ENCODE measurements around the gene UBE2E1.

Gene UBE2E1

GRCh38 chr3:23781051-23781450, 24.7 kb upstream of the UBE2E1 start:
- H3K4me3 Mint-ChIP-seq, result no peak overlapping the region
- H3K9me3 Mint-ChIP-seq (ENCODE audit: low read depth), result no peaks in the 10 kb centered on the region
- no peaks in the 10 kb centered on the region for H3K27me3 Mint-ChIP-seq
- H3K4me1 Mint-ChIP-seq (ENCODE audit: low read depth), result no peaks in the 10 kb centered on the region
- H3K27ac Mint-ChIP-seq, result no peak overlapping the region
- H3K36me3 Mint-ChIP-seq, result no peaks in the 10 kb centered on the region

GRCh38 chr3:23781871-23782270, 23.9 kb upstream of the UBE2E1 start:
- no peak overlapping the region for H3K4me3 Mint-ChIP-seq
- no peak overlapping the region for H3K27ac Mint-ChIP-seq
- H3K36me3 Mint-ChIP-seq, result no peaks in the 10 kb centered on the region
- H3K9me3 Mint-ChIP-seq (ENCODE audit: low read depth), result no peaks in the 10 kb centered on the region
- H3K27me3 Mint-ChIP-seq, result no peaks in the 10 kb centered on the region
- H3K4me1 Mint-ChIP-seq (ENCODE audit: low read depth), result no peaks in the 10 kb centered on the region

- Mint-ChIP-seq H3K36me3 (no peaks in the 10 kb centered on the region), H3K27me3 (no peaks in the 10 kb centered on the region), H3K4me3 (no peak overlapping the region), H3K27ac (no peak overlapping the region), H3K4me1 (ENCODE audit: low read depth) (no peaks in the 10 kb centered on the region), H3K9me3 (ENCODE audit: low read depth) (no peaks in the 10 kb centered on the region)
Observed at GRCh38 chr3:23785097-23785645, 20.6 kb upstream of the UBE2E1 start.

- H3K27ac Mint-ChIP-seq, result no peak overlapping the region
Observed at GRCh38 chr3:23785882-23786281, 19.9 kb upstream of the UBE2E1 start.

GRCh38 chr3:23791678-23792077, 14.1 kb upstream of the UBE2E1 start:
- Mint-ChIP-seq H3K4me3 (no peak overlapping the region), H3K27me3 (no peaks in the 10 kb centered on the region), H3K9me3 (ENCODE audit: low read depth) (no peaks in the 10 kb centered on the region), H3K27ac (no peak overlapping the region), H3K4me1 (ENCODE audit: low read depth) (no peaks in the 10 kb centered on the region), H3K36me3 (no peaks in the 10 kb centered on the region)

More at GRCh38 chr3:23785882-23786281, 19.9 kb upstream of the UBE2E1 start:
- no peaks in the 10 kb centered on the region for H3K4me1 Mint-ChIP-seq (ENCODE audit: low read depth)
- no peaks in the 10 kb centered on the region for H3K27me3 Mint-ChIP-seq
- H3K4me3 Mint-ChIP-seq, result no peak overlapping the region
- no peaks in the 10 kb centered on the region for H3K36me3 Mint-ChIP-seq
- H3K9me3 Mint-ChIP-seq (ENCODE audit: low read depth), result no peaks in the 10 kb centered on the region

- Mint-ChIP-seq H3K9me3 (ENCODE audit: low read depth) (no peaks in the 10 kb centered on the region), H3K4me3 (no peak overlapping the region), H3K27me3 (no peaks in the 10 kb centered on the region), H3K27ac (no peak overlapping the region), H3K36me3 (no peaks in the 10 kb centered on the region), H3K4me1 (ENCODE audit: low read depth) (no peaks in the 10 kb centered on the region)
Observed at GRCh38 chr3:23793528-23794134, 12.1 kb upstream of the UBE2E1 start.

- H3K36me3 Mint-ChIP-seq, result no peaks in the 10 kb centered on the region
- H3K9me3 Mint-ChIP-seq (ENCODE audit: low read depth), result no peaks in the 10 kb centered on the region
- no peak overlapping the region for H3K27ac Mint-ChIP-seq
- no peaks in the 10 kb centered on the region for H3K27me3 Mint-ChIP-seq
- H3K4me1 Mint-ChIP-seq (ENCODE audit: low read depth), result no peaks in the 10 kb centered on the region
- no peak overlapping the region for H3K4me3 Mint-ChIP-seq
Observed at GRCh38 chr3:23795096-23795495, 10.7 kb upstream of the UBE2E1 start.

GRCh38 chr3:23796518-23796917, 9.2 kb upstream of the UBE2E1 start:
- H3K36me3 Mint-ChIP-seq, result no peaks in the 10 kb centered on the region
- H3K4me3 Mint-ChIP-seq, result no peak overlapping the region
- no peak overlapping the region for H3K27ac Mint-ChIP-seq
- H3K4me1 Mint-ChIP-seq (ENCODE audit: low read depth), result no peaks in the 10 kb centered on the region
- no peaks in the 10 kb centered on the region for H3K27me3 Mint-ChIP-seq
- no peaks in the 10 kb centered on the region for H3K9me3 Mint-ChIP-seq (ENCODE audit: low read depth)

GRCh38 chr3:23797491-23797890, 8.3 kb upstream of the UBE2E1 start:
- Mint-ChIP-seq H3K27me3 (no peaks in the 10 kb centered on the region), H3K9me3 (ENCODE audit: low read depth) (no peaks in the 10 kb centered on the region), H3K27ac (no peak overlapping the region), H3K36me3 (no peaks in the 10 kb centered on the region), H3K4me1 (ENCODE audit: low read depth) (no peaks in the 10 kb centered on the region), H3K4me3 (no peak overlapping the region)

GRCh38 chr3:23798456-23798855, 7.3 kb upstream of the UBE2E1 start:
- Mint-ChIP-seq H3K27ac (no peak overlapping the region), H3K4me1 (ENCODE audit: low read depth) (no peaks in the 10 kb centered on the region), H3K27me3 (no peaks in the 10 kb centered on the region), H3K4me3 (no peak overlapping the region), H3K36me3 (no peaks in the 10 kb centered on the region), H3K9me3 (ENCODE audit: low read depth) (no peaks in the 10 kb centered on the region)

- no peak overlapping the region for H3K4me3 Mint-ChIP-seq
- H3K9me3 Mint-ChIP-seq (ENCODE audit: low read depth), result no peaks in the 10 kb centered on the region
- no peak overlapping the region for H3K27ac Mint-ChIP-seq
- H3K27me3 Mint-ChIP-seq, result no peaks in the 10 kb centered on the region
- H3K36me3 Mint-ChIP-seq, result no peaks in the 10 kb centered on the region
- H3K4me1 Mint-ChIP-seq (ENCODE audit: low read depth), result no peaks in the 10 kb centered on the region
Observed at GRCh38 chr3:23798876-23799275, 6.9 kb upstream of the UBE2E1 start.

GRCh38 chr3:23800731-23801130, 5.0 kb upstream of the UBE2E1 start:
- Mint-ChIP-seq H3K9me3 (ENCODE audit: low read depth) (no peaks in the 10 kb centered on the region), H3K27ac (no peak overlapping the region), H3K27me3 (no peaks in the 10 kb centered on the region), H3K4me1 (ENCODE audit: low read depth) (peaks cover 8% of the 10 kb centered on the region), H3K4me3 (no peak overlapping the region), H3K36me3 (no peaks in the 10 kb centered on the region)

- Mint-ChIP-seq H3K27ac (peak overlapping the region; percentile 87), H3K4me3 (peak overlapping the region; percentile 91), H3K9me3 (ENCODE audit: low read depth) (no peaks in the 10 kb centered on the region), H3K27me3 (no peaks in the 10 kb centered on the region), H3K4me1 (ENCODE audit: low read depth) (peaks cover 35% of the 10 kb centered on the region), H3K36me3 (no peaks in the 10 kb centered on the region)
Observed at GRCh38 chr3:23804441-23805209, 1.1 kb upstream of the UBE2E1 start.

GRCh38 chr3:23805210-23805632, 534 bp upstream of the UBE2E1 start:
- Mint-ChIP-seq H3K36me3 (no peaks in the 10 kb centered on the region), H3K9me3 (ENCODE audit: low read depth) (no peaks in the 10 kb centered on the region), H3K4me3 (peak overlapping the region; percentile 91), H3K27me3 (no peaks in the 10 kb centered on the region), H3K4me1 (ENCODE audit: low read depth) (peaks cover 41% of the 10 kb centered on the region), H3K27ac (peak overlapping the region; percentile 87)

GRCh38 chr3:23806534-23807423, 1.0 kb downstream of the UBE2E1 start:
- no peaks in the 10 kb centered on the region for H3K9me3 Mint-ChIP-seq (ENCODE audit: low read depth)
- H3K4me1 Mint-ChIP-seq (ENCODE audit: low read depth), result peaks cover 52% of the 10 kb centered on the region
- H3K27me3 Mint-ChIP-seq, result no peaks in the 10 kb centered on the region
- peaks cover 2% of the 10 kb centered on the region for H3K36me3 Mint-ChIP-seq
- H3K4me3 Mint-ChIP-seq, result peak overlapping the region; percentile 94
- peak overlapping the region; percentile 91 for H3K27ac Mint-ChIP-seq

All from activated naive CD8-positive, alpha-beta T cell (primary cell).